Fibroblast of villous mesenchyme (primary cell): Measurements from ENCODE around the gene KCNAB3. TPM values are rescaled to one million over a fixed set of nuclear protein-coding genes. Genes with fewer than 3 reads are reported as not detected.
"Not testable (repeated sequence)": the region's sequence is repeated elsewhere in the genome, so short reads cannot be mapped to it uniquely, and the experiment has no call there.

ENCODE experiments used
- DNase-seq: peaks from one replicate; pipeline ENCODE4 v3.0.0-alpha.2; 2010; ENCODE audit warnings: low read depth
- H3K4me3 ChIP-seq: 2 replicates; pipeline ENCODE4 v1.5.1; 2011; ENCODE audit warnings: low read depth, mild to moderate bottlenecking, low read length
- CTCF ChIP-seq: IDR thresholded peaks from 2 replicates; pipeline ENCODE4 v1.5.1; 2012; ENCODE audit warnings: low read depth, mild to moderate bottlenecking, low read length; ENCODE audit not compliant: insufficient read depth
- total RNA-seq: library from RNA; depleted of rRNA; stranded (reverse); fragments of >200 nt; gene quantifications from 2 replicates; pipeline ENCODE4 v1.2.3, GENCODE V29; 2012

KCNAB3 gene
- total RNA-seq, 1 donor: 1.7 TPM

- no peak overlapping the region for H3K4me3 ChIP-seq
- DNase-seq: peak; percentile 50
- no peak for TF ChIP-seq CTCF
Observed at GRCh38 chr17:7969433-7969832, 39.8 kb upstream of the KCNAB3 start.

GRCh38 chr17:7967751-7968150 is 38.1 kb upstream of the KCNAB3 start:
- no peak for TF ChIP-seq CTCF
- no peak for DNase-seq
- H3K4me3 ChIP-seq: no peak overlapping the region

- H3K4me3 ChIP-seq: no peak overlapping the region
- TF ChIP-seq CTCF: no peak
- peak; percentile 30 for DNase-seq
Observed at GRCh38 chr17:7961421-7961820, 31.8 kb upstream of the KCNAB3 start.

- peak; percentile 79 for DNase-seq
- H3K4me3 ChIP-seq: no peak overlapping the region
- no peak for TF ChIP-seq CTCF
Observed at GRCh38 chr17:7959503-7960253, 30.0 kb upstream of the KCNAB3 start.

GRCh38 chr17:7956228-7956965 is 26.7 kb upstream of the KCNAB3 start:
- no peak overlapping the region for H3K4me3 ChIP-seq
- DNase-seq: peak; percentile 81
- no peak for TF ChIP-seq CTCF

GRCh38 chr17:7955414-7956227 is 26.0 kb upstream of the KCNAB3 start:
- TF ChIP-seq CTCF: no peak
- no peak overlapping the region for H3K4me3 ChIP-seq
- peak; percentile 45 for DNase-seq

GRCh38 chr17:7953266-7953665 is 23.6 kb upstream of the KCNAB3 start:
- not testable (repeated sequence) for H3K4me3 ChIP-seq, DNase-seq
